HepG2 (cell line): ENCODE measurements around the gene CD177. TPM values are rescaled to one million over a fixed set of nuclear protein-coding genes. Genes with fewer than 3 reads are reported as not detected.
"Not testable (repeated sequence)": the region's sequence is repeated elsewhere in the genome, so short reads cannot be mapped to it uniquely, and the experiment has no call there.

ENCODE experiments used
- ATAC-seq: fragments of 200-7000 bp; cut with Tn5 transposase; 3 replicates; pipeline ENCODE4 v1.9.1; 2020; ENCODE audit warnings: mild to moderate bottlenecking, moderate library complexity
- BruUV-seq: library from RNA; stranded (reverse); fragments of 400-500 nt; replicated peaks from 2 replicates; lab custom pipeline; 2021; lab: Mats Ljungman, UMichigan
- CTCF ChIA-PET: fragments of 300-600 bp; formaldehyde crosslinking; extraction: SDS; loops from one replicate; lab custom pipeline; 2021; ENCODE audit warnings: low total read pairs, inconsistent platforms, low intra/inter-chr PET ratio; lab: Yijun Ruan, JAX
- POLR2A ChIA-PET: fragments of 350-600 bp; sonication (Branson Sonifier 250); formaldehyde crosslinking; loops from one replicate; lab custom pipeline; 2020; ENCODE audit warnings: antibody characterized with exemption, inconsistent platforms; lab: Yijun Ruan, JAX
- DNase-seq: peaks from one replicate; pipeline ENCODE4 v3.0.0-alpha.2; 2015; ENCODE audit warnings: low spot score
- FAIRE-seq: peaks from 3 replicates; lab custom pipeline; 2011; peaks lifted over from hg19 to GRCh38; lab: Jason Lieb, UNC
- H2AFZ ChIP-seq: one replicate; pipeline ENCODE4 v1.6.1; 2011; ENCODE audit warnings: low read length, inconsistent platforms
- H3K27ac ChIP-seq: fragments of 300-600 bp; 3 replicates; pipeline ENCODE4 v1.8.0; 2011; ENCODE audit warnings: mixed run types, mild to moderate bottlenecking, mixed read lengths, low read length, inconsistent platforms; ENCODE audit not compliant: insufficient read depth; ENCODE audit errors: extremely low read length
- H3K27me3 ChIP-seq, 2 experiments: fragments of 200-600 bp in 1 of 2; 2 replicates in 1 of 2; 3 replicates in 1 of 2; pipeline versions ENCODE4 v1.6.0 to v1.8.0; 2011; ENCODE audit warnings: low read length in 2 of 2, mild to moderate bottlenecking in 2 of 2, moderate library complexity in 2 of 2, inconsistent platforms in 1 of 2; ENCODE audit not compliant: insufficient read depth in 2 of 2, control insufficient read depth in 1 of 2
- H3K36me3 ChIP-seq, 2 experiments: fragments of 200-600 bp in 1 of 2; replicated peaks in 1 of 2; 2 replicates in 1 of 2; 3 replicates in 1 of 2; pipeline versions ENCODE4 v1.5.1 to v1.8.0; 2011; ENCODE audit warnings: low read length in 2 of 2, inconsistent platforms in 1 of 2; ENCODE audit not compliant: insufficient read depth in 2 of 2, control insufficient read depth in 1 of 2
- H3K4me1 ChIP-seq: 2 replicates; pipeline ENCODE4 v1.5.1; 2012; ENCODE audit warnings: low read length, inconsistent platforms; ENCODE audit not compliant: insufficient read depth
- H3K4me2 ChIP-seq: 2 replicates; pipeline ENCODE4 v1.6.0; 2011; ENCODE audit warnings: low read depth, low read length, inconsistent platforms
- H3K4me3 ChIP-seq, 3 experiments: fragments of 200-600 bp in 1 of 3; sonication (generic), shearing (Covaris generic) in 1 of 3; replicated peaks in 1 of 3; 2 replicates each; pipeline ENCODE4 v1.5.1; 2011 to 2016; ENCODE audit warnings: low read length in 3 of 3, inconsistent platforms in 2 of 3, low read depth in 2 of 3, mild to moderate bottlenecking in 2 of 3, control low read depth in 1 of 3, mixed read lengths in 1 of 3; ENCODE audit not compliant: insufficient read depth in 1 of 3
- H3K79me2 ChIP-seq: one replicate; pipeline ENCODE4 v1.6.1; 2011; ENCODE audit warnings: low read length, inconsistent platforms; ENCODE audit not compliant: insufficient read depth
- H3K9ac ChIP-seq: 2 replicates; pipeline ENCODE4 v1.6.0; 2011; ENCODE audit warnings: mild to moderate bottlenecking, low read depth, low read length, inconsistent platforms; ENCODE audit not compliant: insufficient read depth
- H3K9me3 ChIP-seq: 2 replicates; pipeline ENCODE4 v1.5.1; 2012; ENCODE audit warnings: mild to moderate bottlenecking, low read length
- H4K20me1 ChIP-seq: 2 replicates; pipeline ENCODE4 v1.6.0; 2011; ENCODE audit warnings: inconsistent platforms, mild to moderate bottlenecking, low read length, moderate library complexity; ENCODE audit not compliant: insufficient read depth
- ATF7-NPFF ChIP-seq: sonication (generic); formaldehyde crosslinking; IDR thresholded peaks from 2 replicates; pipeline ENCODE4 v1.8.1; 2023; ENCODE audit warnings: mild to moderate bottlenecking, low read depth, missing genetic modification reagents, moderate library complexity
- KDM6A ChIP-seq: IDR thresholded peaks from 2 replicates; pipeline ENCODE4 v1.6.1; 2016; ENCODE audit warnings: low read depth
- YY1 ChIP-seq: IDR thresholded peaks from 2 replicates; pipeline ENCODE4 v1.6.1; 2011; ENCODE audit warnings: low read length, low read depth, moderate library complexity, mild to moderate bottlenecking; ENCODE audit not compliant: insufficient read depth, insufficient replicate concordance
- WGBS: methylation state at CpG from one replicate; pipeline ENCODE4 v1.1.6; 2017; ENCODE audit warnings: low lambda C conversion rate; 5-methylcytosine and 5-hydroxymethylcytosine counted together
- in situ Hi-C: cut with HindIII; loops from 2 replicates; pipeline ENCODE4 v1.10.0; 2017; ENCODE audit warnings: low pct_unique_long_range_greater_than_20kb; ENCODE audit not compliant: extremely low pct_ligation_motif_present
- intact Hi-C: fragments of 100-400 bp; cut with micrococcal nuclease; formaldehyde crosslinking; loops from one replicate; pipeline ENCODE4 v1.10.0; 2022; ENCODE audit not compliant: unreplicated experiment
- polyA plus RNA-seq, 8 experiments: library from polyadenylated mRNA; depleted of rRNA in 3 of 8; stranded (reverse) in 7 of 8; unstranded in 1 of 8; fragments of >200 nt; fragmentation: Illumina TruSeq in 4 of 8; extraction: Trizol in 4 of 8; gene quantifications; 2 replicates each; pipeline versions ENCODE4 v1.2.1 to v1.2.3, GENCODE V29; 2011 to 2016; ENCODE audit warnings: low read depth in 4 of 8, missing spikeins in 1 of 8, mixed read lengths in 1 of 8; ENCODE audit not compliant: insufficient read depth in 1 of 8
- total RNA-seq, 5 experiments: library from RNA; depleted of rRNA; stranded (reverse); fragments of >200 nt; fragmentation: Illumina TruSeq; extraction: Trizol; gene quantifications; 2 replicates each; pipeline ENCODE4 v1.2.3, GENCODE V29; 2016; ENCODE audit warnings: low read depth in 1 of 5

The CD177 gene
- total and polyA plus RNA-seq, 2 of the 13 experiments (the other 11 are each of a cell fraction or from before 2014, with no cell fraction given), result not detected

GRCh38 chr19:43367822-43368221 is 14.3 kb downstream of the CD177 start:
- TF ChIP-seq YY1, result no peak
- BruUV-seq, result no TSS peak

DNA sequence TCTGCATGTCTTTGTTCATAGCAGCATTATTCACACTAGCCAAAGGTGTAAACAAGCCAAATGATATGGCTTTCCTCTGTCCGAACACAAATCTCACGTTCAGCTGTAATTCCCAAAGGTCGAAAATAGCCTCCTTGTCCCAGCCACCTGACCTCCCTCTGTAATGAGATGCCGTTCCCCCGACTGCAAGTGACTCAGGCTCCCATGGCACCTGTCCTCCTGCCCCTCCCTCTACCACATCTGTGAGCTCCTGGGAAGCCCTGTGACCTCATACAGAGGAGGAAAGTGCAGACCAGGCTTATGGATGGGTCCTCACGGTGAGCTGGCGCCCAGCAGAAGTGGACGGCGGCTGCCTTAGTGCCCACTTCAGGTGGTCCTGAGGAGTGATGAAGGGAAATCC is 15.4 kb downstream of the CD177 start:
- intact Hi-C loops, CTCF ChIA-PET, H4K20me1 ChIP-seq, H3K36me3 ChIP-seq, FAIRE-seq, H3K4me1 ChIP-seq, H3K9ac ChIP-seq, BruUV-seq, in situ Hi-C loops, DNase-seq, H2AFZ ChIP-seq, ATAC-seq, H3K4me3 ChIP-seq, H3K79me2 ChIP-seq, POLR2A ChIA-PET, H3K9me3 ChIP-seq, H3K27ac ChIP-seq, H3K4me2 ChIP-seq: not testable (repeated sequence)
- peaks cover 0 to 13% of the 10 kb centered on the region in 2 experiments; a peak in 1 of 5 replicates for H3K27me3 ChIP-seq
- 34% methylated on average over 2 of the region's 9 CpGs for WGBS

More at GRCh38 chr19:43367822-43368221, 14.3 kb downstream of the CD177 start:
- Histone ChIP-seq H3K4me1 (no peaks in the 10 kb centered on the region), H3K27ac (no peak overlapping the region), H3K79me2 (no peaks in the 10 kb centered on the region), H3K27me3 (peaks cover 0 to 13% of the 10 kb centered on the region in 2 experiments; a peak in 1 of 5 replicates), H2AFZ (no peak overlapping the region), H3K36me3 (no peaks in the 10 kb centered on the region), H3K4me2 (no peak overlapping the region), H3K9me3 (no peaks in the 10 kb centered on the region), H3K9ac (no peak overlapping the region), H4K20me1 (no peaks in the 10 kb centered on the region), H3K4me3 (no peak overlapping the region)
- CTCF ChIA-PET, result no interaction called here
- intact Hi-C loops (no loop called here), in situ Hi-C loops (no loop called here)
- POLR2A ChIA-PET, result no interaction called here
- DNase-seq (no peak), FAIRE-seq (no peak), ATAC-seq (no peak)
- 0% methylated on average over 2 of the region's 2 CpGs for WGBS

- ATAC-seq (no peak), DNase-seq (no peak), FAIRE-seq (no peak)
- H3K36me3 ChIP-seq, result no peaks in the 10 kb centered on the region
- no peak overlapping the region for H3K4me2 ChIP-seq
- intact Hi-C loops (no loop called here), in situ Hi-C loops (no loop called here)
- no TSS peak for BruUV-seq
- ChIA-PET CTCF (no interaction called here), POLR2A (no interaction called here)
- H3K4me1 ChIP-seq, result no peaks in the 10 kb centered on the region
- H3K9me3 ChIP-seq, result no peaks in the 10 kb centered on the region
- H3K4me3 ChIP-seq, result no peak overlapping the region
- H3K27me3 ChIP-seq, result peaks cover 0 to 13% of the 10 kb centered on the region in 2 experiments; a peak in 1 of 5 replicates
- H3K27ac ChIP-seq, result no peak overlapping the region
- no peak overlapping the region for H2AFZ ChIP-seq
- no peak overlapping the region for H3K9ac ChIP-seq
- TF ChIP-seq ATF7-NPFF (CRISPR knock-in tag) (no peak), KDM6A (CRISPR knock-in tag) (no peak)
- 79% methylated on average over 8 of the region's 8 CpGs for WGBS
- no peaks in the 10 kb centered on the region for H4K20me1 ChIP-seq
- H3K79me2 ChIP-seq, result no peaks in the 10 kb centered on the region
Measured at GRCh38 chr19:43371909-43372308, 18.4 kb downstream of the CD177 start.
